B cell (primary cell): ENCODE data around the gene S100A13.

ENCODE experiments used
- EZH2 ChIP-seq: IDR thresholded peaks from 2 replicates; pipeline ENCODE4 v1.6.1; 2012; ENCODE audit warnings: borderline replicate concordance, low read depth, mild to moderate bottlenecking, moderate library complexity, low read length; ENCODE audit not compliant: insufficient read depth, poor library complexity, severe bottlenecking
- TF ChIP-seq, protein P1 (sequence below): fragments of 200-600 bp; IDR thresholded peaks from one replicate; pipeline ENCODE4 v1.8.0; 2022; ENCODE audit warnings: antibody characterized with exemption, mild to moderate bottlenecking

DNA sequence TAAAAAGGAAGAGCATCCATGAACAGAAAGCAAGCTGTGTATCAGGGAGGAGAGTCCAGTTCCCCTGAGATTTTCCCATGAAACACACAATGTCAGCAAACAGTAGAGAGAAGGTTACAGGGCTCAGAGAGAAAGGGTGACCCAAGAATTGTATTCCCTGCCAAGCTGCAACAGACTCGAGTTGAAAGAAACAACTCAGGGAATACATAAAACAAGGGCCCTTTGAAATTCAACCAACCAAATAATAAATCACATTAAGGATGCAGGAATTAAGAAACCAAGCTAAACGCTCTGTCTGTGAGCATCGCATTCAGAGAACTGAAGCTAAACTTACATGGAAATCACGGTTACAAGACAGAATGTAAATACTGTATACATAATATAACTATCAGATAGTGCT, 34.6 kb downstream of the S100A13 start:
- TF ChIP-seq, protein P1, sequence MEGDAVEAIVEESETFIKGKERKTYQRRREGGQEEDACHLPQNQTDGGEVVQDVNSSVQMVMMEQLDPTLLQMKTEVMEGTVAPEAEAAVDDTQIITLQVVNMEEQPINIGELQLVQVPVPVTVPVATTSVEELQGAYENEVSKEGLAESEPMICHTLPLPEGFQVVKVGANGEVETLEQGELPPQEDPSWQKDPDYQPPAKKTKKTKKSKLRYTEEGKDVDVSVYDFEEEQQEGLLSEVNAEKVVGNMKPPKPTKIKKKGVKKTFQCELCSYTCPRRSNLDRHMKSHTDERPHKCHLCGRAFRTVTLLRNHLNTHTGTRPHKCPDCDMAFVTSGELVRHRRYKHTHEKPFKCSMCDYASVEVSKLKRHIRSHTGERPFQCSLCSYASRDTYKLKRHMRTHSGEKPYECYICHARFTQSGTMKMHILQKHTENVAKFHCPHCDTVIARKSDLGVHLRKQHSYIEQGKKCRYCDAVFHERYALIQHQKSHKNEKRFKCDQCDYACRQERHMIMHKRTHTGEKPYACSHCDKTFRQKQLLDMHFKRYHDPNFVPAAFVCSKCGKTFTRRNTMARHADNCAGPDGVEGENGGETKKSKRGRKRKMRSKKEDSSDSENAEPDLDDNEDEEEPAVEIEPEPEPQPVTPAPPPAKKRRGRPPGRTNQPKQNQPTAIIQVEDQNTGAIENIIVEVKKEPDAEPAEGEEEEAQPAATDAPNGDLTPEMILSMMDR = no peak
- TF ChIP-seq EZH2 = no peak
